DOHH2 (cell line): ENCODE results near the gene PPHLN1.

ENCODE experiments used
- CTCF ChIP-seq: fragments of 200-600 bp; sonication (generic); IDR thresholded peaks from one replicate; pipeline ENCODE4 v1.5.1; 2014; ENCODE audit warnings: antibody characterized with exemption, mild to moderate bottlenecking, low read depth, low read length; ENCODE audit not compliant: poor library complexity, severe bottlenecking
- EZH2phosphoT487 ChIP-seq: fragments of 200-600 bp; sonication (generic); IDR thresholded peaks from 2 replicates; pipeline ENCODE4 v1.6.1; 2017; ENCODE audit warnings: borderline replicate concordance, mild to moderate bottlenecking, antibody characterized with exemption, low read length, moderate library complexity, mixed read lengths

GRCh38 chr12:42447371-42447786 is 121.4 kb downstream of the PPHLN1 start:
- TF ChIP-seq CTCF (no peak), EZH2phosphoT487 (no peak)
